GM19193 (cell line): ENCODE results near the gene SLC2A2.

Experiments used
- POLR2A ChIP-seq: IDR thresholded peaks from 4 replicates; pipeline ENCODE4 v1.6.1; 2011; ENCODE audit not compliant: insufficient read depth, insufficient read length; ENCODE audit errors: extremely low read depth

Gene SLC2A2

DNA sequence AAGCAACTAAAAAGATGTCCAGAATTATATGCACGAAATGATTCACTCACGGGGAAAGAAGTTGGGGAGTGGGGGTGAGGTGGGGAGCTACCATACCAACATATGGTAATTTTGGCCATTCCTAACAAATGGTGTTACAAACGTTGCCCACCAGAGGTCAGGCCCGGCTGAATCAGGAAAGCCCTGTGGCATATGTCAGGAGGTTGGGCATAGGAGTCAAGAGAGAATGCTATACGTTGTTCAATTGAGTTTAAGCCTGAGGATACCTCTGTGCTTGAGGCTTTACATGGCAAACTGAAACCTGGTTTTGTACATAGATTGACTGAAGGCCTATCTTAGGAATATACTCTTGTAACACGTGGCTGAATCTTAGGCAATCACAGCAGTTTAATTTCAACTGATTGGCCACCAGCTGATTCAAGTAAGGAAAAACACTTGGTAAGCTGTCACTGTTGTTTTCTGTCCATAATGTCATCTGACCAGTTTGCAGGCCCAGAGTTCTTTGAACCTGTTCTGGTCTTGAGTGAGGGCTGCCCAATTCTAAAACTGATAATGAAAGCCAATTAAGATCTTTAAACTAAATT lies 23.4 kb upstream of the SLC2A2 start:
- no peak for TF ChIP-seq POLR2A

DNA sequence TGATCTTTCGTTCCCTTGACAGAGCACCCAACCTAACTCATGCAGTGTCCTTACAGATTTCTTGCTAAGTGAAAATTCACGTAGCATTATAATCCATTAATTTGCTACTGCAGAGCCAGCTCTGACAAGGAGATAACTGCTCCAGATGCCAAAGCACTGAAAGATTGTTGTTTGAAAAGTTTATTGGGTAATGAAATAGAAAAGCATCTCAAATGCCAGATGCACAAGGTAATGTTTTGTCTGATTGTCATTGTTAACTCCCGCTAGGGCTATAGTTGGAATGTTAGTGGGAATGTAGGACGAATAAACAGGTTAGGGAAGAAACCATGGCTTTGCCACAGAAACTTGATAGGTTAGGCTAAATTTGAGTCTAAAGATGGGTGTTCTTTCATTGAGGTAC lies 20.2 kb upstream of the SLC2A2 start:
- no peak for TF ChIP-seq POLR2A

DNA sequence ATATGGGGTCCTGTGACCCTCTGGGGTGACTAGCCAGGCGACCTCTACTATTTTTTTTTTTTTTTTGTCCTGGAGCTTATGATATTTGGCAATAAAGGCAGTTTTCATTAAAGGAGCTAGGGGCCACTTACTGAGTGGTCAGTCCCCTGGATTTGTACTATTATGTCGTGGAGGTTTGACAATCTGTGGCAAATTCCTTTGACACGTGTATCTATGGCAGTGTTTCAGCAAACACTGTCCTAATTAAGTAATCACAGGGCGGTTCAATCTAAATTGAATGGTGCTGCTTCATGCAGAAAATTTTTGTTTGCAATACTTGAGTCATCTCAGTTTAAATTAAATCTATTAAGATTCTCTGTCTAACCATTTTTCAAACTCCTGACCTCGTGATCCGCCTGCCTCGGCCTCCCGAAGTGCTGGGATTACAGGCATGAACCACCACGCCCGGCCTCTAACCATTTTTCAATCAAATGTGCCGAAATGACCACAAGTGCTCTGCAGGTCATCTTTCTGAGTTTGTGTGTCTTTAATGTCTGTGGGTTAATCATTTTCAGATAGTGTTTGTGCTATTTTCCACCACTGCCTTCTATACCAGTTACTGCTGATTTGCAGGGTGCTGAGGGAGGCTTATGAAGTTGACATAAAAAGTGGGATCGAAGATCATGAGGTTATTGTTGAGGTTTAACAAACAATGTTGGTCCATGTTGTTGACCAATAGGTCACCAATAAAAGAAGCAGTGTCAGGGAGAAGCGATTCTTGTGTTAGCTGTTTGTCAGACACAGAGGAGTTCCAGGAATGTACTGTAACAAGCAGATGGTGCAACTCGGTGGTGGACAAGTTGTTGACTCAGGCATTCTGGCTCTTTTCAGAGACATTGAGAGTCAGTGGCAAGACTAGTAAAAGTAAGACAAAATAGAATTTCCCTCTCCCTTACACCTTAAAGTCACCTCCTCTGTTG lies 18.6 kb upstream of the SLC2A2 start:
- TF ChIP-seq POLR2A, result no peak

GRCh38 chr3:171044384-171044783 lies 17.9 kb upstream of the SLC2A2 start:
- no peak for TF ChIP-seq POLR2A

GRCh38 chr3:171039674-171040073 lies 13.2 kb upstream of the SLC2A2 start:
- no peak for TF ChIP-seq POLR2A

GRCh38 chr3:171038342-171038741 lies 11.8 kb upstream of the SLC2A2 start:
- no peak for TF ChIP-seq POLR2A

DNA sequence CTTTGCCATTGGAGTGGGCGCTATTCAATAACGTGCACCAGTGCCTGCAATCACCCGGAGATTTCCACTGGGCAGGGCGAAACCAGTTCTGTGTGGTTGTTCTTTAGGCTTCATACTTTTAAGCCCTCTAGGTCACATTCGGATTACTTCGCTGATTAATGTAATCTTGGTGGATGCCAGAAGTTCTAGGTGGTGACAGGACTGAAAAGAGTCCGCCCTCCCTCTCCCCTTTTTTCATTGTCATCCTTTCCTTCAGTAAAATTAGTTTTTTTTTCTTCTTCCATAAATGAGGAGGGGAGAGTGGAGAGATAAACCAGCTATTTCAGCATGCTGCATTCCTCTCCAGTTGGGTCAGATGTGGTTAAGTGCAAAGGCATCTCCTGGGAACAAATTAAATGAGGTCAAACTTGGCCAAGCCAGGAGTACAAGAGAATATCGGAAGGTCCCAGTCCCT lies 2.3 kb upstream of the SLC2A2 start:
- no peak for TF ChIP-seq POLR2A

DNA sequence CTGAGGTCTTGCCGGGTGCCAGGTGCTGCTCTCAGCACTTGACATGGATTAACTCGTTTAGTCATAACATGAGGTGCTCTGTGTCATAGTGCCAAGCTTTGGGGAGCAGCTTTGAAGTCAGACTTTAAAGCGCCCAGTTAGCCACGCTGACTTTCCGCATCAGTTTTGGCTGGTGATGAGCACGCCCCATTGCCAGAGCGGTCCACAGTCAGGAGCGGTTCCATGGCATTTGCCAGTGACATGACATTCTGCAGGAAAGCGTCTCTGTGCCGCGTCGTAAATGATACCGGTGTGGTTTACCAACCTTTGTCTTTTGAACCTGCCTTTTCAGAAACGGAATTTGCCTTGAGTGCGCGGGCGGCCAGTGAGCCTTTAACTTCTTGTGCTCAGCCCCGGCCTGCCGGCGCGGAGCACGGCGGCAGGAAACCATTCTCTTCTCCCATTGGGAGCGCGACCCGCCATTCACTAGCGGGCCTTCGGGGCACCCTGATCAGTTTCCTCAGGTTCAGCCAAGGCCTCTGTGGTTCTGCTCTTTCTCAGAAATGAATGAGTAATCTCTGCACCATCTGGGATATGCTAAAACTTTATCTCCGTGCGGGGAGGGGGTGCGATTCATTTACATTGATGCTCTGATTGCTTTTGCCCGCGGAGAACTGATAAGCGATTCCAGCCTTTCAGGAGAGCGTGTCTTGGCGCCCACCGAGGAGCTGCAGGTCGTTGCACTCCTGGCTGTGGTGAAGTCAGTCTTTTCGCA lies 1.7 kb upstream of the SLC2A2 start:
- no peak for TF ChIP-seq POLR2A

DNA sequence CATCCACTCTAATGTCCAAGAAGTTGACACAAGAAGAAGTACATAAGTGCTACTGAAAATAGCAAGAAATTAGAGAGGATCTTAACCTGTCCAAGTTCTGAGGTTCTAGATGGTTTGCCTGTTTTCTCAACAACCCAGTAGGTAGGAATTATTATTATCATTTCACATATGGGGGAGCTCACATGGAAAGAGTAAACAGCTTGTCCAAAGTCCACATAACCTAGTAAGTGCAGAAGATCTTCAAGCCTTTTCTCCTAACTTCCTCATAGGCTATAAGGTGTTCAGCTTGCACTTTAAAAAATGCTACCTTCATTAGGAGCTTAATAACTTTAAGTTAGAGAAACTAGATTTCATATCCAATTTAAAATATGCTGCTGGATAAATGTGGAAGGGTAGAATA lies 3.0 kb downstream of the SLC2A2 start:
- TF ChIP-seq POLR2A, result no peak

DNA sequence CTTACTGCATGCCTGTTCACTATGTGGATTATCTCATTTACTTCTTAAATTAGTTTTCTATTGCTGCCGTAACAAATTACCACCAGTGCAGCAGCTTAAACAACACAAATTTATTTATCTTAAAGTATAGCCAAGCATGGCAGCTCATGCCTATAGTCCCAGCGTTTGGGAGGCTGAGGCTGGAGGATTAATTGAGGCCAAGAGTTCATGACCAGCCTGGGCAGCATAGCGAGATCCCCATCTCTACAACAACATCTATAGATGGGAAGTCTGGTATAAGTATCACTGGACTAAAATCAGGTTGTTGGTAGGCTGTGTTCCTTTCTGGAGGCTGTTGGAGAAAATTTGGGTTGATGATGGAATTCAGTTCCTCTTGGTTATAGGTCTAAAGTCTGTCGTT lies 5.1 kb downstream of the SLC2A2 start:
- no peak for TF ChIP-seq POLR2A

GRCh38 chr3:171018156-171018935 lies 8.2 kb downstream of the SLC2A2 start:
- TF ChIP-seq POLR2A, result no peak

DNA sequence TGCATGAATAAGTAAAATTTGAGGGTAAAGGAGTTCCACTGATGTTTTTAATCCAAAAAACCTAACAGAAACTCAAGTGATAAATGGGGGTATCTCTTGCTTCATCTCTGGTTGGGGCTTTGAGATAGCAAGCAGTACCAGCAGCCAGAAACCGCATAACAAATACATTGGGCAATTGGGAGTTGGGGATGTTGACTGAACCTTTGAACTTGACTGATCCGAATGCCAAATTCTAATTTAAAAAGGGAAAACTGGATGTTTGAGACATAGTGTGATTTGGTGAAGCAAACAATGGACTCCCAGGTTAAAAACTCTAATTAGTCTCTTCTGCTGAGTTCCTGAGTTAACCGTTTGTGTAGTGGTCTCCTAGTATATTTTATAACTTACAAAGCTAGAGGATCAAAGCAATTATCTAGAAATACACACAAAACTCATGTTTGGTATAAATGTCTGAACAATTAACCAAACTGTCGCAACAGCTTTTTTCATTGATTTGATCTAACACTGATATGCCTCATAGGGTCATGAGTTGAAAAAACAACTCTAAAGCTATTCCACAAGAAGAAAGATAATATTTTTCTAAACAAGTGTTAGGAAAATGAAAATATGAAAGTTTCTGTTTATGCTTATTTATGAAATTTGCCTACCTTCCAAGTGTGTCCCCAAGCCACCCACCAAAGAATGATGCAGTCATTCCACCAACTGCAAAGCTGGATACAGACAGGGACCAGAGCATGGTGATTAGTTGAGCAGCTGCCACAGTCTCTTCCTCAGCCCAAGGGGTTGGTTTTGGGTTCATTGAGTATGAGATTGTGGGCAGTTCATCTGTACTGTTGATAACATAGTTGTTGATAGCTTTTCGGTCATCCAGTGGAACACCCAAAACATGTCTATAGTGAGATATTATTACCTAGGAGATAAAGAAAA lies 12.4 kb downstream of the SLC2A2 start:
- no peak for TF ChIP-seq POLR2A

DNA sequence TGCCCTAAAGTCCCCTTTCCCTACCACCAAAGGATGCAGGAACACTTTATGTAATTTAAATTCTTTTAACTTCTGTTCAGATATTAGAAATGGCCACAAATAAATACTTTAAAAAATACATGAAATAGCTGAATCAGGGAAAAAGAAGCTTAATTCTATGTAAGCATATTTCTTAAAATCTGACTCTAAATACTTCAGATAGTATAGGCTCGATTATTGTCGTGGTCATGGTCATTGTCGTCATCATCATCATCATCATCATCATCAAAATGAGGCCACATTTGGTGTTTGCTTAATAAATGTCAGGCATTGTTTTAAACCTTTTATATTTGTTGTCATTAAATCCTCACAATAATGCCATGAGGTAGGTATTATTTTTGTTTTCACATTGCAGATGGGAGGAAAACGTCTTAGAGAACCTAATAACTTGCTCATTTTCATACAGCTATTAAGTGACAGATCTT lies 14.6 kb downstream of the SLC2A2 start:
- no peak for TF ChIP-seq POLR2A
